GM12865 (cell line): ENCODE results near the gene NFIA.

ENCODE experiments used
- DNase-seq: peaks from one replicate; pipeline ENCODE4 v3.0.0; 2010; ENCODE audit warnings: low read depth
- H3K4me3 ChIP-seq: 2 replicates; pipeline ENCODE4 v1.5.1; 2011; ENCODE audit warnings: mild to moderate bottlenecking, low read depth, low read length, control low read depth
- TF ChIP-seq, protein P1 (sequence below): IDR thresholded peaks from 2 replicates; pipeline ENCODE4 v1.5.1; 2011; ENCODE audit warnings: low read length, control low read depth, low read depth, inconsistent platforms; ENCODE audit not compliant: insufficient read depth; ENCODE audit errors: missing control alignments

NFIA gene

DNA sequence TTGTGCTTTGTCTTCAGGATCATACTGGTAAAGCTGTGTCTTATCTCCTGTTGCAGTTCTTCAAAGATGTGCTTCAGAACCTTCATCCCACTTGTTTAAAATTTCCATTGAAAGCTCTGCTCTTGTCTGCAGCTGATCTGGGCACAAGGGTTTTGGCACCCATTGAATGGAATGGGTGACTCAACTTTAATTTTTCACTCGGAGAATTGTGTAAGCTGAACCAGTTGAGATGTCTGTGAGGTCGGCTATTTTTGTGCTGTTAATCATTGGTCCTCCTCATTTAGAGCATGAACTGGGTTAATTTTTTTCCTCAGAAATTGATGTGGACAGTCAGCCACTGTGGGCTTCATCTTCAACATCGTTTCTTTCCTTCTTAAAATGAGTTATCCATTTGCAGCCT, 390.5 kb downstream of the NFIA start:
- no peak overlapping the region for H3K4me3 ChIP-seq
- TF ChIP-seq, protein P1, sequence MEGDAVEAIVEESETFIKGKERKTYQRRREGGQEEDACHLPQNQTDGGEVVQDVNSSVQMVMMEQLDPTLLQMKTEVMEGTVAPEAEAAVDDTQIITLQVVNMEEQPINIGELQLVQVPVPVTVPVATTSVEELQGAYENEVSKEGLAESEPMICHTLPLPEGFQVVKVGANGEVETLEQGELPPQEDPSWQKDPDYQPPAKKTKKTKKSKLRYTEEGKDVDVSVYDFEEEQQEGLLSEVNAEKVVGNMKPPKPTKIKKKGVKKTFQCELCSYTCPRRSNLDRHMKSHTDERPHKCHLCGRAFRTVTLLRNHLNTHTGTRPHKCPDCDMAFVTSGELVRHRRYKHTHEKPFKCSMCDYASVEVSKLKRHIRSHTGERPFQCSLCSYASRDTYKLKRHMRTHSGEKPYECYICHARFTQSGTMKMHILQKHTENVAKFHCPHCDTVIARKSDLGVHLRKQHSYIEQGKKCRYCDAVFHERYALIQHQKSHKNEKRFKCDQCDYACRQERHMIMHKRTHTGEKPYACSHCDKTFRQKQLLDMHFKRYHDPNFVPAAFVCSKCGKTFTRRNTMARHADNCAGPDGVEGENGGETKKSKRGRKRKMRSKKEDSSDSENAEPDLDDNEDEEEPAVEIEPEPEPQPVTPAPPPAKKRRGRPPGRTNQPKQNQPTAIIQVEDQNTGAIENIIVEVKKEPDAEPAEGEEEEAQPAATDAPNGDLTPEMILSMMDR = no peak
- no peak for DNase-seq

DNA sequence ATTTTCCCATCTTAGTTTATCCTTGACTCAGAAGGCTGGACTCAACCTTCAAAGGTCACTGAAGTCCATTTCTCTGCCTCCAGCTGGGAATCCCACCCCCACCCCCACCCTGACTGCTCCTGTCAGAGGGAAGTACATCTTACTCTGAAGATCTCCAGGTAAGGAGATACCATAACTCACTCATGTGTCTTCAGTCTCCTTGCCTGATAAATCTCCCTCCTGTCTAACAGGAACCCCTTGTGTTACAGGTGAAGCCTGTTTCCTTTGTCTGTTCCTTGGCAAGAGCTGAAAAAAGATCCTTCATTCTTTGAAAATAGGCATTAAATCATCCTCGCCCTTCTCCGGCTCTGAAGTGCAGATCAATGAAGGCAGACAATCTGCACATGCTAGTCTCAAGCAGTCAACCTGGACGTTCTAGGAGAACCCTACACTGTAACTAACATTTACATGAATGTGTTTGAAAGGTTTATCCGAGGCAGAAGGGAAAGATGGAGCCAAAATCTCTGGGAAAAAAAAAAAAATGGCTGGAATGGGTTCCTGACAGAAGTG, 392.0 kb downstream of the NFIA start:
- H3K4me3 ChIP-seq = no peak overlapping the region
- TF ChIP-seq, protein P1 = no peak
- DNase-seq = no peak

- no peak for DNase-seq
- no peak overlapping the region for H3K4me3 ChIP-seq
- TF ChIP-seq, protein P1 = no peak
Measured at GRCh38 chr1:61474963-61475362, 392.6 kb downstream of the NFIA start.

DNA sequence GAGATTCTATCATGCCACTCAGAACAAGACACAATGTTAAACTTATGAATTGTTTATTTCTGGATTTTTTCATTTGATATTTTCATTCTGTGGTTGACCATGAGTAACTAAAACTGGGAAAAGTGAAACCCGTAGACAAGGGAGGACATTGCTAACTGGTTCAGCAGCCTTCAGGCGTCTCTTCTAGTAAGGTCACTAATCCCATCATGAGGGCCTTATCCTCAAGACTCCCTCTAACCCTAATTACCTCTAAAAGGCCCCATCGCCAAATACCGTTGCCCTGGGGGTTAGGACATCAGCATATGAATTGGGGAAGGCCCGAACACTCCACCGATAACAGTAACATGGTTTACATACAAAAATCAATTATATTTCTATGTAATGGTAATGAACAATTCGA, 394.9 kb downstream of the NFIA start:
- no peak for DNase-seq
- TF ChIP-seq, protein P1 = no peak
- no peak overlapping the region for H3K4me3 ChIP-seq

DNA sequence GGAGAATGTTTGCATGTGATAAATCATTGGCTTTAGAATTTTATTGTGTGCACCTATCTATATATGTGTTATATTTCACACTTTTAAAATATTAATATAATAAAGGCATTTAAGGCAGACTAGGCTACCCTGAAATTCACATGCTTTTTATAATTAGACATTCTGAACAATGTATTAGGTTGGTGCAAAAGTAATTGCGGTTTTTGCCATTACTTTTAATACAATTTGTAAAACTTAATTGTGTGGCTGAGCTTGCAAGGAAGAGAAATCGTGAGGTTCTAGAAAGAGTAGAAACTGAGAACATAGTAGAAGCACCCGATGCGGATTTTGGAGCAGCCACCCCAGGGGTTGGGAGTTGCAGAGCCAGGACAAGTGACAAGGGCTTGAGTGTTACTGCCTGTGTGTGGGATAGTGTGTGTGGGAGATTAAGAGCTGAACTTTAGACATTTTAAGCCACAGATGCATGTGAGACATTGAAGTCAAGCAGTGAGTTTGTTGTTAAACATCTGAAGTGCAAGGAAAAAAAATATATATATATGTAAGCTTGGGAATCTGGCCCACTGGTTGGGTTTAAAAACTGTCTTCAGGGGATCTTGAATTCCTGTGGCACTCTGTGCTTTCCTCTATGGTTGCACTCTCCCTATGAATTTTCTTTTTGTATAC, 398.0 kb downstream of the NFIA start:
- no peak for DNase-seq
- TF ChIP-seq, protein P1 = no peak
- H3K4me3 ChIP-seq = no peak overlapping the region

DNA sequence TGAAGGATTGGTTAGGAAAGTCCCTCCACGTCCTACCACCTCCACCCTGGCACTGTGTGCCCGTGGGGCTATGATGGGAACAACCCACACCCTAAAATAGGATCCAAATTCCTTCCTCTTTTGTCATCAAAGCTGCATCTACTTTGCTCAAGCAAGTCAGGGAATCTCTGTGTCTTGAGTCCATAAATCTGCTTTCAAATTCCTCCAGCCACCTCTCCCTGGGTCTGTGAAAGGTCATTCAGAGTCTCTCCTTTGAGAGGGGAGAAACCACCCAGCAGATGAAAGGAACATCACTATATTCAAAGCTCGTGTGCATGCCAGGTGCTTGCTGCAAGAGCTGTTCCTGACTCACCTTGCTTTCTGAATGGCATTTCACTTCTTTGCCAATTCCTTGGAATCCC, 399.0 kb downstream of the NFIA start:
- TF ChIP-seq, protein P1 = no peak
- no peak for DNase-seq
- H3K4me3 ChIP-seq = no peak overlapping the region

- TF ChIP-seq, protein P1 = no peak
- no peak for DNase-seq
- H3K4me3 ChIP-seq = no peak overlapping the region
Measured at GRCh38 chr1:61482170-61482734, 399.9 kb downstream of the NFIA start.
